Measurements from ENCODE around the gene FOXI1. TPM values are rescaled to one million over a fixed set of nuclear protein-coding genes. Genes with fewer than 3 reads are reported as not detected.

FOXI1 gene
- not detected for total RNA-seq

DNA sequence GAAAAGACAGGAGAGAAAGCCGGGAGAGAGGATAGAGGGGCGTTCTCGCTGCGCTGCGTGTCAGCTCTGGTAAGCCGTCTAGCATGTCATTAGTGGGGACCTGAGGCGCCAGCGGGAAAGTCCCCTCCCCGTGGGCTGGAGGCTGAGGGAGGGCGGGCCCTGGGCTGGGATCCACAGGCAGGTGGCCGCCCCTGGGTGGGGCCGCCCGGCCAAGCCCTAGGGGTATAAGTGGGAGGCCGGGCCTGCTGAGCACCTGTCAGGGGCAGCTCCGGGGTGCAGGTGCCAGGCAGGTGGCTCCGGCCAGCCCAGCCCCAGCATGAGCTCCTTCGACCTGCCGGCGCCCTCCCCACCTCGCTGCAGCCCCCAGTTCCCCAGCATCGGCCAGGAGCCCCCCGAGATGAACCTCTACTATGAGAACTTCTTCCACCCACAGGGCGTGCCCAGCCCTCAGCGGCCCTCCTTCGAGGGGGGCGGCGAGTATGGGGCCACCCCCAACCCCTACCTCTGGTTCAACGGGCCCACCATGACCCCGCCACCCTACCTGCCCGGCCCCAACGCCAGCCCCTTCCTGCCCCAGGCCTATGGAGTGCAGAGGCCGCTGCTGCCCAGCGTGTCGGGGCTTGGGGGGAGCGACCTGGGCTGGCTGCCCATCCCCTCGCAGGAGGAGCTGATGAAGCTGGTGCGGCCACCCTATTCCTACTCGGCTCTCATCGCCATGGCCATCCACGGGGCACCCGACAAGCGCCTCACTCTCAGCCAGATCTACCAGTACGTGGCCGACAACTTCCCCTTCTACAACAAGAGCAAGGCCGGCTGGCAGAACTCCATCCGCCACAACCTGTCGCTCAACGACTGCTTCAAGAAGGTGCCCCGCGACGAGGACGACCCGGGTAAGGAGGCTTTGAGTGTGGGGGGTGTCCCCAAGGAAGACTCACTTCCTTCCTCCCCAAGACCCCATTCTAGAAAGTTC is at the start of gene FOXI1:
TSS of gene FOXI1 (plus strand) at position 256 of the 970 bp plus-strand sequence. CDS start at position 317, 61 bp downstream.
- H3K27ac Mint-ChIP-seq, result no peak within 1 kb of the TSS
- H3K36me3 Mint-ChIP-seq, result no peaks in the 10 kb centered on the region
- ATAC-seq (no peak), DNase-seq (peak; percentile 32)
- no peak within 1 kb of the TSS for H3K4me3 Mint-ChIP-seq
- H3K4me1 Mint-ChIP-seq, result no peaks in the 10 kb centered on the region
- CTCF ChIA-PET, result no interaction called here
- no peaks in the 10 kb centered on the region for H3K9me3 Mint-ChIP-seq (ENCODE audit: low read depth)
- peaks cover 8% of the 10 kb centered on the region for H3K27me3 Mint-ChIP-seq

DNA sequence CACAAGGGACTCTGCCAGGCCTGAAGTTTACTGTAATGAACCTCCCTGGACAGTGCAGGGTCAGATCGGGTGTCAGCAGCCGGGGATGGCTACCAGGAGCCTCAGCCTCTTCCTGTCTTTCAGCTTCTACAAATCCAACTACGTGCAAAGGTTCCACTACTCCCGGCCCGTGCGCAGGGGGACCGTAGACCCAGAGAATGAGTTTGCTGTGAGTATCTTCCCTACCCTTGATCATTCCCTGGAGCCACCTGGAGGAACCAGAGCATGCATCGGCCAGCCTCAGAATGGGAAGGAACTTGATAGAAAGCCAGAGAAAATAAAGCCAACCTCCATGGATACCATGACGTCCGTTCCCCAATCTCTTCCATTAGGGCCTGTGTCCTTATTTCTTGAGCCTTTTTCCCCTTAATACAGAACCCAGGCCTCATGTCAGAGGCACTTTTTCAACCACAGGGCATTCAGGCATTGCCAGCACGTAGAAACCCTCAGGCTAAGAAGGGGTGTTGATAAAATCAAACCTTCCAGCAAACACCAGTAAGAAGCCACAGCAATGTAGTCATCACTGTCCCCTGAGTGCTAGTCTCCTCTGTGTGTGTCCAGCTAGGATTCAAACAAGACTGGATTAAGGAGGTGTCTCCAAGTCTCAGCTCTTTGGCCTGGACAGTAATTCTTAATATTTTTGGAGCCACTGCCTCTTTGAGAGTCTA is 49.0 kb upstream of the FOXI1 start:
- CTCF ChIA-PET, result no interaction called here
- no peak for ATAC-seq
- H3K27me3 Mint-ChIP-seq, result no peaks in the 10 kb centered on the region

GRCh38 chr5:170057311-170057710 is 48.4 kb upstream of the FOXI1 start:
- CTCF ChIA-PET, result no interaction called here
- H3K4me3 Mint-ChIP-seq, result no peak overlapping the region

More for the DNA sequence above, 49.0 kb upstream of the FOXI1 start:
- Mint-ChIP-seq H3K27ac (no peak overlapping the region), H3K9me3 (ENCODE audit: low read depth) (no peaks in the 10 kb centered on the region), H3K36me3 (peaks cover 83% of the 10 kb centered on the region), H3K4me3 (no peak overlapping the region), H3K4me1 (no peaks in the 10 kb centered on the region)
- no peak for DNase-seq

DNA sequence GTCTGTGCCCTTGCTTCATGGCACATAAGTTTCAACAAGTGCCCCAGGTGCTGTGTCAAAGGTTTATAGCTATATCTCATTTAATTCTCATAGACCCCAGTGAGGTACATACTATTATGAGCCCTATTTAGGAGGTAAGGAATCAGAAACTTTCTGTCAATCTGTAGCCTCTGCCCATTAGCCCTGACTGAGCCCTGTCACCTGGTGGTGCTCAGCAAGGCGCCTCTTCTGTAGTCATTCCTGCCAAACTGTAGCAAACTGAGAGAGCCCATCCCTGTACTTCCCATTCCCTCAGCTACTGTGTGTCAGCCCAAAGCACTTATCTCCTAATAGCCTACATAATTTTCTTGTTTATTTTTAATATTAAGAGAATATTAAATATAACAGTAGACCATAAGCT is 46.5 kb upstream of the FOXI1 start:
- Mint-ChIP-seq H3K9me3 (ENCODE audit: low read depth) (no peaks in the 10 kb centered on the region), H3K36me3 (peaks cover 72% of the 10 kb centered on the region), H3K4me3 (no peak overlapping the region), H3K4me1 (no peaks in the 10 kb centered on the region), H3K27ac (no peak overlapping the region), H3K27me3 (no peaks in the 10 kb centered on the region)
- no peak for ATAC-seq
- CTCF ChIA-PET, result no interaction called here
- DNase-seq, result no peak

More at GRCh38 chr5:170057311-170057710, 48.4 kb upstream of the FOXI1 start:
- no peaks in the 10 kb centered on the region for H3K27me3 Mint-ChIP-seq
- DNase-seq (no peak), ATAC-seq (no peak)
- no peaks in the 10 kb centered on the region for H3K4me1 Mint-ChIP-seq
- H3K9me3 Mint-ChIP-seq (ENCODE audit: low read depth), result no peaks in the 10 kb centered on the region
- no peak overlapping the region for H3K27ac Mint-ChIP-seq
- peaks cover 83% of the 10 kb centered on the region for H3K36me3 Mint-ChIP-seq

DNA sequence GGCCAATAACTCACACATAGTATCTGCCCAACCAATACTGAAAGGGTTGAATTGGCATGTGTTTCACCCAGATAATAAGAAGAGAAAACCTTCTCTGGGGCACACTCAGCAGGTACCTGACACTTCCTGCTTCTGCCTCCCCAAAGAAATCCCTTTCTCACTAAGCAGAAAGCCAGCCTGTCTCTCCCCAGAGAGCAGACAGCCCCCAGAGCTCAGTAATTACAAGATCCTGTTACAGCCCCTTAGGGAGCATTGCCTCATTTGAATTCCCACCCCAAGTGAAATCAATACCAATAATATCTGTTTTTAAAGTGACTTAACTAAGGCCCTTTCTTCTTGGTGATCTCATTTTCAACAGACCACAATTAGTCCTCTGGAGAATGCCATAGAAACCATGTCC is 38.5 kb upstream of the FOXI1 start:
- H3K4me1 Mint-ChIP-seq, result no peaks in the 10 kb centered on the region
- peaks cover 58% of the 10 kb centered on the region for H3K36me3 Mint-ChIP-seq
- no peak overlapping the region for H3K4me3 Mint-ChIP-seq
- no peaks in the 10 kb centered on the region for H3K27me3 Mint-ChIP-seq
- ATAC-seq, result no peak
- no peak for DNase-seq
- H3K9me3 Mint-ChIP-seq (ENCODE audit: low read depth), result no peaks in the 10 kb centered on the region
- CTCF ChIA-PET, result interaction anchor here (1.3 kb wide), 1 partner anchor 33 kb away, joined by 3 read pairs; no protein-coding TSS in a partner anchor
- H3K27ac Mint-ChIP-seq, result peak overlapping the region; percentile 45

GRCh38 chr5:170067574-170068170 is 38.0 kb upstream of the FOXI1 start:
- Mint-ChIP-seq H3K27me3 (no peaks in the 10 kb centered on the region), H3K27ac (peak overlapping the region; percentile 45), H3K9me3 (ENCODE audit: low read depth) (no peaks in the 10 kb centered on the region), H3K4me1 (no peaks in the 10 kb centered on the region), H3K36me3 (peaks cover 59% of the 10 kb centered on the region), H3K4me3 (no peak overlapping the region)
- ATAC-seq (no peak), DNase-seq (no peak)
- CTCF ChIA-PET, result interaction anchor here (1.3 kb wide), 1 partner anchor 32 kb away, joined by 3 read pairs; no protein-coding TSS in a partner anchor

GRCh38 chr5:170069512-170069911 is 36.2 kb upstream of the FOXI1 start:
- no peaks in the 10 kb centered on the region for H3K9me3 Mint-ChIP-seq (ENCODE audit: low read depth)
- DNase-seq (no peak), ATAC-seq (no peak)
- no peaks in the 10 kb centered on the region for H3K27me3 Mint-ChIP-seq
- CTCF ChIA-PET, result no interaction called here
- H3K36me3 Mint-ChIP-seq, result peaks cover 56% of the 10 kb centered on the region
- H3K4me3 Mint-ChIP-seq, result no peak overlapping the region
- no peaks in the 10 kb centered on the region for H3K4me1 Mint-ChIP-seq
- no peak overlapping the region for H3K27ac Mint-ChIP-seq

DNA sequence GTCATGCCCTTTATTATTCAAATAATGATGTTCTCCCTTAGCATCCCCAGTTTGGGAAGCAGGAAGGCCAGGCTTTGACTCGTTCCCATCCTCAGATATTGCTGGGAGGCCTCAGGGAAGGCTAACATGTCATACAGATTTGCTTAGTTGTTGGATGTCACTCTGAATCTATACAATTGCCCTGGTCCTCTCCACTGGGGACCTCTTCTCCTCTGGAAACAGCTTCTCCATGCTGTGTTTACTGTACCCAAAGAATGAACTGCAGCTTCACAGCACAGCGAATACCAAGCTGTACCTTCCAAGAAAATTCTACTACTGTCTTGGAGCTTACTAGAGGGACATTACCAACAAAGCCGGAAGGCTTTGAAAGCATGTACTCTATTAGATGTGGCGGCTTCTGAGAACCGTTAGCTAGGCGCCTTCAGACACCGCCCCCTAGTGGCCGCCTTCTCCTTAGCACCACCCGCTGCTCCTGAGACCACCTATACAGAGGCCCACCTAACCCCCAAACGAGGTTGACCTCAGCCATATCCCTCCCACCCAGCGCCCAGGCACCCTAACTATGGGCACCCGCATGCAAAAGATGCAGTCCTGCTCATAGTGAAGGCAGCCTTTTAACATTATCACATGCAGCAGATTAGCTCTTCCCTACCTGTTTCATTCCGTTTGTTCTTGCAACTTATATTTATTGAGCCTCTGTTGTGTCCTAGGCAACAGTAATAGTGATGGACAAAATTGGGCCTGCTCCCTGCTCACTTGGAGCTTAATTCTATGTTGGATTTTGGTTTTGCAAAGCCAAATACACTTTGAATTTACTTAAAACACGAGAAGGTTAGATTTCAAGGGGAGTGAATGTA is 34.9 kb upstream of the FOXI1 start:
- no peak for DNase-seq
- H3K27me3 Mint-ChIP-seq, result no peaks in the 10 kb centered on the region
- no peak for ATAC-seq
- no peaks in the 10 kb centered on the region for H3K9me3 Mint-ChIP-seq (ENCODE audit: low read depth)
- no peaks in the 10 kb centered on the region for H3K4me1 Mint-ChIP-seq
- CTCF ChIA-PET, result interaction anchor here (0.9 to 2.0 kb wide), 11 partner anchors 8 to 385 kb away, joined by 3 to 7 read pairs (median 4); no protein-coding TSS in a partner anchor
- H3K36me3 Mint-ChIP-seq, result peaks cover 62% of the 10 kb centered on the region
- H3K4me3 Mint-ChIP-seq, result no peak overlapping the region
- H3K27ac Mint-ChIP-seq, result no peak overlapping the region

- peaks cover 67% of the 10 kb centered on the region for H3K36me3 Mint-ChIP-seq
- H3K4me1 Mint-ChIP-seq, result no peaks in the 10 kb centered on the region
- no peaks in the 10 kb centered on the region for H3K9me3 Mint-ChIP-seq (ENCODE audit: low read depth)
- CTCF ChIA-PET, result interaction anchor here (1.1 to 2.0 kb wide), 6 partner anchors 12 to 386 kb away, joined by 3 to 7 read pairs (median 4); no protein-coding TSS in a partner anchor
- no peak overlapping the region for H3K4me3 Mint-ChIP-seq
- H3K27ac Mint-ChIP-seq, result no peak overlapping the region
- DNase-seq (no peak), ATAC-seq (no peak)
- no peaks in the 10 kb centered on the region for H3K27me3 Mint-ChIP-seq
Measured at GRCh38 chr5:170071748-170072147, 33.9 kb upstream of the FOXI1 start.

GRCh38 chr5:170075696-170076095 is 30.0 kb upstream of the FOXI1 start:
- H3K27ac Mint-ChIP-seq, result no peak overlapping the region
- H3K36me3 Mint-ChIP-seq, result peaks cover 60% of the 10 kb centered on the region

DNA sequence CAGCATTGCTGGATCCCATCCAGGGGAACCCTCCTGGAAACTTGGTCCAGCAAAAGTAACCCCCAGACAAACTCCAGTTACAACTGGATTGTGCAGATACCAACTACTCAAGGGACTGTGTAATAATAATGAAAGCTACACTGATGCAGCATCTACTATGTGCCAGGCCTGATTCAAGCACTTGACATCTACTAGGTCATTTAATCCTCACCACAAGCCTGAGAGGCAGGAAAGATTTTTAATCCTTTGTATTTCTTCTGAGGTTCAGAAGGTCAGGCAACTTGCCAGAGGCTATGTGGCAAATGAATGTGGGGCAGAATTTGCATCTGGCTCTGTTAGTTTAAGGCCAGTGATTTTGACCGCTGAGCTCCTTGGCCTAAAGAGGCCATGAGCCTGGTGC is 29.5 kb upstream of the FOXI1 start:
- Mint-ChIP-seq H3K27ac (no peak overlapping the region), H3K36me3 (peaks cover 59% of the 10 kb centered on the region), H3K4me1 (no peaks in the 10 kb centered on the region), H3K27me3 (no peaks in the 10 kb centered on the region), H3K9me3 (ENCODE audit: low read depth) (no peaks in the 10 kb centered on the region), H3K4me3 (no peak overlapping the region)
- ATAC-seq (no peak), DNase-seq (no peak)
- CTCF ChIA-PET, result no interaction called here

More at GRCh38 chr5:170075696-170076095, 30.0 kb upstream of the FOXI1 start:
- no peaks in the 10 kb centered on the region for H3K27me3 Mint-ChIP-seq
- no peaks in the 10 kb centered on the region for H3K4me1 Mint-ChIP-seq
- no peak overlapping the region for H3K4me3 Mint-ChIP-seq
- CTCF ChIA-PET, result no interaction called here
- ATAC-seq, result no peak
- no peak for DNase-seq
- H3K9me3 Mint-ChIP-seq (ENCODE audit: low read depth), result no peaks in the 10 kb centered on the region

DNA sequence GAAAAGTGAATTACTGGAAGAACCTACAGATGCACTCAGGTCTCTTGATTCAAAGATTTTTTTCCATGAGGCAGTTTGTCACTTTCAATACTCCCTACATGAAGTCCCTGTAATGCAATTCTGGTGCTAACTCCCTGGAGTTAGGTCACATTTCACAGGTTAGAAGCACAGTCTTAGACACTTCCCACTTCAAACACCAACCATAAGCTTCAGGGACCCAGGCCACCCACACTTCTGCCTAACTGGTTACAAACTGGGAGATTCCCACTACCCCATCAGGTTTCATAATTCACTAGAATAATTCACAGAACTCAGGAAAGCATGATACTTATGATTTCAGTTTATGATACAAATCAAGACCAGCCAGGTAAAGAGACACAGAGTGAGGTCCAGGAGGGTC is 29.0 kb upstream of the FOXI1 start:
- Mint-ChIP-seq H3K27ac (no peak overlapping the region), H3K27me3 (no peaks in the 10 kb centered on the region), H3K36me3 (peaks cover 58% of the 10 kb centered on the region), H3K4me3 (no peak overlapping the region), H3K4me1 (no peaks in the 10 kb centered on the region), H3K9me3 (ENCODE audit: low read depth) (no peaks in the 10 kb centered on the region)
- DNase-seq, result no peak
- ATAC-seq, result no peak
- CTCF ChIA-PET, result no interaction called here

DNA sequence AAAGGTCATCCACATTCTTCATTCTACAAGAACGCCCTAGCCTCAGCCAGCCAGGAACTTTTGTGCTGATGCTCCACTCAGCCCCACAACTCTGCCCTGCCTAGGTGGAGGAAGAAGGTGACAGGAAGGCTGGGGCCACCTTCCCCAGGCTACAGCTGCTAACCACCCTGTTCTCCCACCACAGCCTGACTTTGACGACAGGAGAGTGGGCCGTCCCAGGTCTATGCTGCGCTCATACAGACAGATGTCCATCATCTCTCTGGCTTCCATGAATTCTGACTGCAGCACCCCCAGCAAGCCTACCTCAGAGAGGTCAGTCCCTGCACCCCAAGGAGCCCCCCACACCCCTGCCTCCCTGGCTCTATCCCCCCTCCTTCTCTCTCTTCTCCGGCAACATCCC is 28.2 kb upstream of the FOXI1 start:
- H3K27me3 Mint-ChIP-seq, result no peaks in the 10 kb centered on the region
- CTCF ChIA-PET, result no interaction called here
- H3K4me3 Mint-ChIP-seq, result no peak overlapping the region

More for the DNA sequence above, 28.2 kb upstream of the FOXI1 start:
- Mint-ChIP-seq H3K36me3 (peaks cover 63% of the 10 kb centered on the region), H3K27ac (no peak overlapping the region), H3K4me1 (no peaks in the 10 kb centered on the region), H3K9me3 (ENCODE audit: low read depth) (no peaks in the 10 kb centered on the region)
- no peak for DNase-seq
- ATAC-seq, result no peak

Data from activated CD8-positive, alpha-beta memory T cell treated with anti-CD3 and anti-CD28 coated beads, Interleukin-2, amount 10 ng/mL, durations not matched to agents 7 days and 5 days (primary cell).